Right lobe of liver (tissue), 6 donors: ENCODE results near the gene CTSZ. TPM values are rescaled to one million over a fixed set of nuclear protein-coding genes. Genes with fewer than 3 reads are reported as not detected.

Experiments used
- ATAC-seq, 4 donors: fragments of 200-7000 bp; cut with Tn5 transposase; one replicate each; pipeline ENCODE4 v1.9.1; 2020; ENCODE audit warnings: mild to moderate bottlenecking in 4 of 4, moderate library complexity in 4 of 4
- DNase-seq, 3 donors: peaks; one replicate each; pipeline ENCODE4 v3.0.0-alpha.2; 2020
- H3K27ac ChIP-seq, 3 donors: fragments of 200-600 bp; one replicate each; pipeline ENCODE4 v1.8.0; 2022
- H3K27me3 ChIP-seq, 2 donors: fragments of 200-600 bp; one replicate each; pipeline ENCODE4 v1.8.0; 2022
- H3K36me3 ChIP-seq, 4 donors: fragments of 200-600 bp; sonication (generic) in 1 of 4; one replicate each; pipeline versions ENCODE4 v1.5.1 to v1.8.0; 2017 to 2022; ENCODE audit warnings: control low read depth in 1 of 4
- H3K4me1 ChIP-seq, 4 donors: fragments of 200-600 bp; sonication (generic) in 1 of 4; one replicate each; pipeline versions ENCODE4 v1.5.1 to v1.8.0; 2017 to 2022; ENCODE audit warnings: control low read depth in 1 of 4
- H3K4me3 ChIP-seq, 3 donors: fragments of 200-600 bp; one replicate each; pipeline ENCODE4 v1.8.0; 2022
- H3K9me3 ChIP-seq, 4 donors: fragments of 200-600 bp; sonication (generic) in 1 of 4; one replicate each; pipeline versions ENCODE4 v1.5.1 to v1.8.0; 2017 to 2022; ENCODE audit warnings: control low read depth in 1 of 4
- CTCF ChIP-seq, 4 donors: fragments of 200-600 bp in 3 of 4; fragments of 450-650 bp in 1 of 4; IDR thresholded peaks; one replicate each; pipeline versions ENCODE4 v1.5.1 to v1.8.0; 2016 to 2022; ENCODE audit warnings: antibody characterized with exemption in 4 of 4, mild to moderate bottlenecking in 2 of 4
- POLR2A ChIP-seq: fragments of 450-650 bp; IDR thresholded peaks from one replicate; pipeline ENCODE4 v1.6.1; 2017; ENCODE audit warnings: antibody characterized with exemption, mild to moderate bottlenecking
- WGBS: methylation state at CpG from one replicate; pipeline ENCODE4 v1.1.6; 2018; ENCODE audit warnings: low coverage, low lambda C conversion rate; ENCODE audit not compliant: insufficient coverage; ENCODE audit errors: missing lambda C conversion rate; 5-methylcytosine and 5-hydroxymethylcytosine counted together
- intact Hi-C, 2 donors: fragments of 100-400 bp; cut with DNase I; formaldehyde crosslinking; loops; one replicate each; pipeline versions ENCODE4 v1.11.2 to v1.14.1; 2022
- total RNA-seq, 6 experiments: library from RNA; depleted of rRNA in 2 of 6; stranded (reverse); fragments of >200 nt in 2 of 6; fragmentation: NEBNext Ultra II Directional in 3 of 6; extraction: Animal tissue kit (Norgen Biotek cat#: 25700) in 3 of 6; gene quantifications; one replicate each; pipeline versions ENCODE4 v1.1.0 to v1.2.4, GENCODE V29; 2016 to 2023
- donor health status: DM: no; HTN: yes; CAD: no.
- donor health status: DM: no; HTN: no; CAD: no.
- donor health status: DM: no; HTN: no; CAD: no.
- donor health status: DM: no; HTN: yes; CAD: no.
- donor health status: DM: no; HTN: yes; CAD: no.

CTSZ gene
- total RNA-seq, 6 experiments from 2014 or later = 198 to 296 (median 222) TPM

DNA sequence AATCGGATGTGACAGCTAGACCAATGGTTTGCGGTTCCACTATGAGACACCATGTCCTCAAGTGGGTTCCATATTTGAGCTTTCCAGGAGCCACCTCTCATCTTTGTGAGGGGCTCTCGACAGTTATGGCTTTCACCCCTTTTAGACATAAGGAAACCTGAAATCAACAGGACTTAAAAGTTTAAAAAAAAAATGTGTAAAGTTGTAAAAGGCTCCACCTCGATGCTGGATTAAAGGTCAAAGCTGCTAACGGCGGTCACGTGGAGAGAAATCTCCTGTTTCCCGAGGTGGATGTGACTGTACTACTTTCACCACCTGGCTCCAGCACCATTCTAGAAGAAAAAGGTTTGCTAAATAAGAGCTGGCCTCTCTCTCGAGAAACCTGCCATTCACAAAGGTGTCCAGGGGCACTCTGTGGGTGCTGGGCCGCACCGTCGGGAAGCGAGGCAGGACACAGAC, 24.5 kb upstream of the CTSZ start:
- H3K27me3 ChIP-seq = no peaks in the 10 kb centered on the region
- peak overlapping the region; percentile 78 to 81 (median 80) for H3K27ac ChIP-seq
- no peaks in the 10 kb centered on the region for H3K9me3 ChIP-seq
- H3K4me1 ChIP-seq = peaks cover 0 to 33% (median 14%) of the 10 kb centered on the region in 4 donors
- no peak for DNase-seq
- no peak for TF ChIP-seq CTCF (IDR thresholded peaks at IDR 0.05)
- no peak for TF ChIP-seq POLR2A
- intact Hi-C loops = no loop called here
- peak overlapping the region; percentile 57 to 95 (median 93) for H3K4me3 ChIP-seq
- H3K36me3 ChIP-seq = peaks cover 8 to 56% (median 27%) of the 10 kb centered on the region in 4 donors
- 16% methylated on average over 8 of the region's 13 CpGs for WGBS
- no peak for ATAC-seq

DNA sequence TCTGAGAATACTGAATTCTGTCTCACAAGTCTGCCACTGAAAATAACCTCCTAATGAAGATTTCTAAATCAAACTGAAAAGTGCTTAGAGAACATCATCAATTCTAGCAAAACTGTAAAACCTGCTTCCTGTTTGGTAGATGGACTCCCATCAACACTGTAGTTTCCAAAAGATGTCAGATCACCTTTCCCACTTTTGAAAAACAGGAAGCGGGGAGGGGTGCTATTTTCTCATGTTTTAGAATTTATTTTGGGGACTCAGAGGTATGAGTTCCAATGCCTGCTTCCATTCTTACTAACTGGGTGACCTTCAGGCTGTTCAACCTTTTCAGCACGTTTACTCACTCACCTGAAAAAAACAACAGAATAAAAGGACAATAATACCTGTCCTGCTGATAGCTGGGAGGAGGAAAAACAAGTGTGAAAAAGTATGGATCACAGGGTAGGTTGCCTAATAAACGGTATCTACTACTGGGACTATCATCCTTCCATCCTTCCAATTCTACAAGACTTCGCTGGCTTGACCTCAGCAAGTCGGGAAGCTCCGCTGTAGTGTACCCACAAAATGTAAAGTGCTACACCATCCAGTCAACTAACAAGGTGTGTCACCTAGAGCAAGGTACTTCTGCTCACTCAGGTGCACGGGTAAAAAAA, 24.0 kb upstream of the CTSZ start:
- Histone ChIP-seq H3K36me3 (peaks cover 5 to 55% (median 23%) of the 10 kb centered on the region in 4 donors), H3K4me1 (peaks cover 0 to 33% (median 14%) of the 10 kb centered on the region in 4 donors), H3K27ac (peak overlapping the region in 1 of 3 donors; percentile 80), H3K9me3 (no peaks in the 10 kb centered on the region), H3K27me3 (no peaks in the 10 kb centered on the region), H3K4me3 (peak overlapping the region; percentile 57 to 95 (median 93))
- intact Hi-C loops = no loop called here
- no peak for TF ChIP-seq CTCF (IDR thresholded peaks at IDR 0.05)
- no peak for TF ChIP-seq POLR2A
- ATAC-seq (no peak), DNase-seq (no peak)
- 55% methylated on average over 7 of the region's 7 CpGs for WGBS

GRCh38 chr20:59028812-59029211, 21.8 kb upstream of the CTSZ start:
- H3K27ac ChIP-seq = no peak overlapping the region
- intact Hi-C loops = no loop called here
- ATAC-seq (no peak), DNase-seq (no peak)
- H3K9me3 ChIP-seq = no peaks in the 10 kb centered on the region
- H3K36me3 ChIP-seq = peaks cover 4 to 56% (median 15%) of the 10 kb centered on the region in 4 donors
- no peaks in the 10 kb centered on the region for H3K27me3 ChIP-seq
- no peak for TF ChIP-seq CTCF (IDR thresholded peaks at IDR 0.05)
- TF ChIP-seq POLR2A = no peak
- 57% methylated on average over 1 of the region's 2 CpGs for WGBS
- peaks cover 0 to 39% (median 14%) of the 10 kb centered on the region in 4 donors for H3K4me1 ChIP-seq
- H3K4me3 ChIP-seq = no peak overlapping the region

DNA sequence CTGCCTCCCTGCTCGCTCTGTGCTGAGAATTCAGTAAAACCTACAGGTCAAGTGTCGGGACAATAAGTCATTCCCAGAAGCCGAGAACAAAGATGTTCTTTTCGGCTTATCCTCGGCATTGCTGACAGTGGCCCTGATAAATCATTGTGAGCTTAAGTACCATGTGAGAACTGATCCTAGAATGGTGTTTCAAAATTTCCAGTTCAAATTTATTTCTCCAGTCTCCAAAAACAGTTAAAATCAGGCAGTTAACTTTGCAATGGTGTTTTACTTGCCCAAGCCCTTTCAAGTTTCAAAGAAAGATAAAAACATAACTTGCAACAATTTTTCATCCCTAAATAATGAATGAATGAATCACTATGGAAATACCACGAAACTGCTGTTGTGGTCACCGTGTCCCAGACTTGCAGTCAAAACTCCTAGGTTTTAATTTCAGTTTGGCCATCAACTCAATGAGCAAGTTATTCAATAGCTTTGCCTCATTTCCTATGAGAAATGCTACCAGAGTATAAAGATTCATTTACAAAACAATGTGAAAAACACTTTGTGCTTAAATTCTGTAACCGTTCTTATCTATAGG, 20.8 kb upstream of the CTSZ start:
- Histone ChIP-seq H3K4me1 (peaks cover 0 to 41% (median 14%) of the 10 kb centered on the region in 4 donors), H3K9me3 (no peaks in the 10 kb centered on the region), H3K36me3 (peaks cover 4 to 56% (median 15%) of the 10 kb centered on the region in 4 donors), H3K27ac (no peak overlapping the region), H3K4me3 (no peak overlapping the region), H3K27me3 (no peaks in the 10 kb centered on the region)
- no peak for DNase-seq
- intact Hi-C loops = no loop called here
- no peak for TF ChIP-seq POLR2A
- TF ChIP-seq CTCF (IDR thresholded peaks at IDR 0.05) = no peak
- WGBS = 91% methylated on average over 8 of the region's 8 CpGs
- no peak for ATAC-seq
